ENCODE measurements around the gene KCNK15.
"Not testable (repeated sequence)": the region's sequence is repeated elsewhere in the genome, so short reads cannot be mapped to it uniquely, and the experiment has no call there.

The KCNK15 gene

DNA sequence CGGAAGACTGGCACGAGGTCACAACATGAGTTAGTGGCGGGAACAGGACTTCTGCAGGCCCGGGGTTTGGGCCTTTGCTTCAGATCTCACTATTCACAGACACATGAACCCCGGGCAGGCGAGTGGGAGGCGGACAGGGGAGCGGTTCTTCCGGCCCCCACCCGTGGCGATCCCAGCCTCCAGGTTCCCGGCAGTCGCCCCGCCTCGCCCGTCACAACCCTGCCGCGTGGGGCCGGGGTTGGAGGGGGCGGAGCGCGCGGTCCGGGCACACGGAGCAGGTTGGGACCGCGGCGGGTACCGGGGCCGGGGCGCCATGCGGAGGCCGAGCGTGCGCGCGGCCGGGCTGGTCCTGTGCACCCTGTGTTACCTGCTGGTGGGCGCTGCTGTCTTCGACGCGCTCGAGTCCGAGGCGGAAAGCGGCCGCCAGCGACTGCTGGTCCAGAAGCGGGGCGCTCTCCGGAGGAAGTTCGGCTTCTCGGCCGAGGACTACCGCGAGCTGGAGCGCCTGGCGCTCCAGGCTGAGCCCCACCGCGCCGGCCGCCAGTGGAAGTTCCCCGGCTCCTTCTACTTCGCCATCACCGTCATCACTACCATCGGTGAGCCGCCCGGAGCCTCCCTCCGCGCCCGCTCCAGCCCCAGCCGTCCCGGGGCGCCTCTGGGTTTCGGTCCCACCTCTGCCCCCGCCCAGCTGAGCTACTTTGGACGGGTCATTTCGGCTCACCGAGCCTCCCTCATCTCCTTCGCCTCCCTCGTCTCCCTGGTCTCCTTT, at the start of gene KCNK15:
Gene KCNK15, plus strand, starts transcription at position 268 of the 769 bp plus-strand sequence. Its CDS starts 46 bp downstream, at position 314.
- DNase-seq, result no peak

DNA sequence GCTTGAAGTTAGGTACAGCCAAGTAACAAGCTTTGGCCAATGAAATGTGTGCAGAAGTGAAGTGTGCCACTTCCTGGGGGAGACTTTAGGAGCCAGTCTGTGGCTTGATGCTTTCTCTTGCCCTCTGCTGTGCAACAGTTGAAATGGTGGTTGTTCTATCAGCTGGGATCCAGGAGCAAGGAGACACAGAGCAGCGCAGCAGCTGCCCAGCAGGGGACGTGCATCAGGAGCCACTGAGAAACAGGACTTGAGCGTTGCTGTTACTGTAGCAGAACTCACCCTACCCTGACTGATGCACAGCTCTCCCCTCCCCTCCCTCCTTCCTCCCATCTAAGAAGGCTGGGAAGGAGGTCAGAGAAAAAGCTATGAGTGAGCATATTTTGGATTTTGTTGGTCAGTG, 49.4 kb upstream of the KCNK15 start:
- DNase-seq, result no peak

GRCh38 chr20:44697041-44697440, 48.6 kb upstream of the KCNK15 start:
- DNase-seq, result not testable (repeated sequence)

- no peak for DNase-seq
Measured at GRCh38 chr20:44698351-44698750, 47.3 kb upstream of the KCNK15 start.

GRCh38 chr20:44700306-44700705, 45.4 kb upstream of the KCNK15 start:
- no peak for DNase-seq

DNA sequence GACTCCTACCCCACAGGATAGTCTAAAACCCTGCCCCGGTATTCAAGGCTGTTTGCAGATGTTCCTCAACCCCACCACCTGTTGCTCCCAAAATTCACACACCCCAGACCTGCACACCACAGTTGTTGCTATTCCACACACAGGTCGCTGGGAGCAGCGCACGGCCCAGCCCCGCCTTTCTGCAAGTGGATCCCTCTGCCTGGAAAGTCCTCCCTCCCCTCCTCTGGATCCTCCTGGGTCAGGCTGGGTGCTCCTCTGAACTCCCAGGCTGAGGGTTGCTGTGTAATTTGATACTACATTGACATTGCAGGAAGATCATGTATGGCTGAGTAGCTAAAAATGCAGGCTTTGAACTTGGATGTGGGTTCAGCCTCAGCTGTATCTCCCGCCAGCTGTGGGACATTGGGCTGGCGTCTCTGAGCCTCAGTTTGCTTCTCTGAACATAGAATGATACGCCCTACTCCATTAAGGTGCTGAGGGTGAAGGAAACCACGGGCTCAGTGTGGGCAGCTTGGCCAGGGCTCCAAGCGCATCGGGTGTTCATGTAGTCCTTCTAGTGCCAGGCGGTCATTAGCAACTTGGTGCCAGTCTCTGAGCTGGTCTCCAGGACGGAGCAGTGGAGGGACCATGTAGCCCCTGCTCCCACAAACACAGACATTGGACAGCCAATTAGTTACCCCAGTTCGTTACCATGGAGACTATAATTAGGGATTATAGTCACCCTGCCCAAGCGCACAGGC, 44.4 kb upstream of the KCNK15 start:
- no peak for DNase-seq

DNA sequence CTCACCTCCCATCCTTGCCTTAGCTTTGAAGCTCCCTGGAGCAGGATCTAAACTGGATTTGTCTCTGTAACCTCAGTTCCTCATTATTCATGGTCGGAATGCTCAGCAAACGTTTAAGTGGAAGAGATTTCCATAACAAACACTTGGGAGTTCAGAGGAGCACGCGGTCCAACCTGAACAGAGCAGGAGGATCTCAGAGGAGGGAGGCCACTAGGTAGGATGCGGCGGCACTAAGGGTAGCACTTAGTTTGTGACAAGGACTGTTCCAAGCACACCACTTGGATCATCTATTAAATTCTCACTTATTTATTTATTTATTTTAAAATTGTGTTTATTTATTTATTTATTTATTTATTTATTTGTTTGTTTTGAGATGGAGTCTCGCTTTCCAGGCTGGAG, 43.8 kb upstream of the KCNK15 start:
- no peak for DNase-seq

GRCh38 chr20:44702776-44703175, 42.9 kb upstream of the KCNK15 start:
- no peak for DNase-seq

GRCh38 chr20:44703183-44703925, 42.3 kb upstream of the KCNK15 start:
- no peak for DNase-seq

GRCh38 chr20:44703956-44704488, 41.6 kb upstream of the KCNK15 start:
- no peak for DNase-seq

GRCh38 chr20:44704551-44704971, 41.1 kb upstream of the KCNK15 start:
- DNase-seq, result no peak

GRCh38 chr20:44705364-44706094, 40.1 kb upstream of the KCNK15 start:
- no peak for DNase-seq

DNA sequence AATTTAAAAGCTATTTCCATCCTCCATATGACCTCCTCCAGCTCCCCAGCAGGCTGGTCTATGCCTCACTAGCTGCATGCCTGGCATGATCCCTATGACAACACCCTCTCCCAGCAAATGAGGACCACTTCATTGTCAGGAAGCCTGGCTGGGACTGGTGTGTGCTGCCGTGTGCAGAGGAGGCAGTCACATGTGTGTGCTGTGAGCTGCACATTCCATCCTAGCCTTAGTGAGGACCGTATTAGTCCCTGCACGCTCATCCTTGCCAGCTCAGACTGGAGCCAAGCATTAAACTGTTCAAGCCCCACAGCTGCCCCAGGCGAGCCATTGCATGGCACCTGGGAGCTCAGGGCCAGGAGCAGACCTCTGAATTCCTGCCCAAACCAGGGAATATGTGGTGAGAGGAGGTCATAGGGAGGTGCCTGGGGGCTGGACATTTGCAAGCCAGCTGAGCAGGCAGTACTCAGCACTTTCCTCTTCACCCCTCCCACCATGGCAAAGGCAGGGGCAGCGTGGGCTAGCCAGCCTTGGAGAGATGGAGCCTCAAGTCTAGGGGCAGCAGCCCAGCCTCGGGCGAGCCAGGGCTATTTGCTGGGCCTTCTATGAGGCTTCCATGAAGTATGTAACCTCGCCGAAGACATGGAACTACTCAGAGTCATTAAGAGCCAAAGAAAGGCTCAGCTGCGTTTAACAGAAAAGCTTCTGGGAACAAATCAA, 39.2 kb upstream of the KCNK15 start:
- no peak for DNase-seq

- no peak for DNase-seq
Measured at GRCh38 chr20:44707018-44707579, 38.6 kb upstream of the KCNK15 start.

- DNase-seq, result no peak
Measured at GRCh38 chr20:44709380-44709779, 36.3 kb upstream of the KCNK15 start.

DNA sequence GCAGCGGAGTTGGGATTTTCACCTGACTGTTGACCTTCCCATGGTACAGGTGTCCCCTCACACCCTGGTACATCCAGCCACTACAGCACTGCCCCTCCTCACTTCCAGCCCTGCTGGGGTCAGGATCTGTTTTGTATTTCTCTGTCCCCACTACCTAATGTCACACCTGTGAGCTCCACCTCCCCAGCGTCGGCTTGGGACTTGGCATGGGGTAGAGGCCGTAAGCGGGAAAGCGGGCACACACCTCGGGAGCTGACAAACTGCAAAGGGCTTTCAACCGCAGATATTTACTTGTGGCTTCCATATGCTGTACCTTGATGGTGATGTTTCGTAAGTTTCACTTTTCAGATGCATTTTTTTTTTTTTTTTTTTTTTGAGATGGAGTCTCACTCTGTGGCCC, 35.9 kb upstream of the KCNK15 start:
- DNase-seq, result no peak

DNA sequence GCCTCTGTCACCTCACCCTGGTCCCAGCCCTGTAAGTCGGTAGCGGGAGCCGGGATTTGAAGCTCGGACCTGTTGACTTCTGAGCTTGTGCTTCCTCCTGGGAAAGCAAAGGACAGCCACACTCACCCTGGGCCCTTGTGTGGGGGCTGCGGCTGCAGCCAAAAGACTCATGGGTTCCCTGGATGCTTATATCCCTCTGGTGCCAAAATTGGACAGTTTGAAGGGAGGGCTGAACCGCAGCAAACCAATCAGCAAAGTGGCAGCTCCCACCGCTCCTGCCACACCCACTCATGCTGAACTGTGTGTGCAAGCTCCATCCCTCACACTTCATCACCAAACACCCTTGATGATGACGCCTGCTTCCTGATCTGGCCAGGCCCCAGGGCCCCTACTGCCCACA, 34.4 kb upstream of the KCNK15 start:
- no peak for DNase-seq

DNA sequence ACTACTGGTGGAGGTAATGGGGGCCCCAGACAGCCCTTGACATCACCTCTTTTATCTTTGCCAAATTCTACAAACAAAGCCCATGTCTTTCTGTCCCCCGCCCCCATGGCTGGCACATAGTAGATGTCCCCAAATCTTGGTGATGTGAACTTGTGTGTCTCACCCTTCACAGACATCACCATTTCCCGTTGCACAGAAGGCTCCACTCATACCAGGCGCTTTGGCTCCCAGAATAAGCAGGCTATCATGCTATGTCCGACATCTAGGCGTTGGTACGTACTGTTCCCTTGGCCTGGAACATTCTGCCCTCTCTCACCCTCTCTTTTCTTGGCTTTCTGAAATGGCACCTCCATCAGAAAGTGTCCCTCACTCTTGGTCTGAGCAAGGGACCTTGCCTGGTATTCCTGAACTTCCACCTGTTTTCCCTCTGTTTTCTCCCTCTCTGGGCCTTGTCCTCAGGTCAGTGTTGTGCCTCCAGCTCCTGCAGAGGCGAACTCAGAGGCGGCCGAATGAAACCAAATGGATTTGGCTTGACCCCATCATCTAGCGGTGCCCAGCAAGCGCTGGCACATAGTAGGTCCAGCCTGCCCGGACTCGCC, 31.5 kb upstream of the KCNK15 start:
- DNase-seq, result no peak

DNA sequence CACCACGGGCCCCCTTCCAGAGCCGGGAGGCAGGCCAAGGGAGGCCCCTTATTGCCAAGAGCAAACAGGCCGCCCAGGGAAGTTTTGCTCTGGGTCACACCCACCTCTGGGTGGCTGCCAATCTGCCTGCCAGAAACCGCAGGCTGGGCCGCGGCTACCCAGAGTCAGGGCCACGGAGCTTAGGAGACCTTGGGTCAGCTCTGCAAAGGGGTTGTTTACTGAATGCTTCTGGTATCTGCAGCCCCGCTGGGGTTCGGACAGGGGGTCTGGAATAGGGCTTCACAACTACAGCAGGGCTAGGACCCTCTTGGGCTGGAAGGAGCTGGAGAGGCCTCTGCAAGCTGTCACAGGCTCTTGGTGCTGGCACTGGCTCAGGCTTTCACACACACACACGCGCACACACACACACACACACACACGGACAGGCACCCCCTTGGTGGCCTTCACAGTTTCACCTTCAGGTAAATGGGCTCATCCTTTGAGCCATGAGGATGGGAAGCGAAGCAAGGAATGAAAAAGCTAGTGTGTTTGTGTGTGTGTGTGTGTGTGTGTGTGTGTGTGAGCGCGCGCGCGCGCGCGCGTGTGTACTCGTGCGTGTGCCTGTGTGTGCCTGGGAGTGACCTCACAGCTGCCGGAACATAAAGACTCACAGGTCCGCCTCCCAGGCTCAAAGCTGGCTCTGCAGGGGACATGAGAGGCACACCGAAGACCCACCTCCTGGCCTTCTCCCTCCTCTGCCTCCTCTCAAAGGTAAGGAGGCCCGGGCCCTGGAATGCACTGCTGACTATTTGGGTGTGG, 30.8 kb upstream of the KCNK15 start, which contains the start of gene CCN5:
Gene CCN5, plus strand, starts transcription at position 669 of the 798 bp plus-strand sequence. Its CDS starts 22 bp downstream, at position 691.
- DNase-seq, result no peak
